ENCODE results near the gene FARS2. TPM values are rescaled to one million over a fixed set of nuclear protein-coding genes. Genes with fewer than 3 reads are reported as not detected.

Gene FARS2
- total RNA-seq, 1 donor from 2014 or later: 19.9 TPM

- no peak for DNase-seq (ENCODE audit: low spot score in 2 of 2, unreplicated experiment in 2 of 2)
- Mint-ChIP-seq H3K4me1 (no peaks in the 10 kb centered on the region), H3K9me3 (peaks cover 18% of the 10 kb centered on the region), H3K27me3 (ENCODE audit: low read depth) (no peaks in the 10 kb centered on the region), H3K4me3 (no peak overlapping the region), H3K36me3 (peaks cover 19% of the 10 kb centered on the region), H3K27ac (no peak overlapping the region)
- no peak for TF ChIP-seq CTCF (IDR thresholded peaks at IDR 0.05; ENCODE audit: unreplicated experiment)
Measured at GRCh38 chr6:5771759-5772390, 510.6 kb downstream of the FARS2 start.

GRCh38 chr6:5772408-5773120 is 511.3 kb downstream of the FARS2 start:
- Mint-ChIP-seq H3K27me3 (ENCODE audit: low read depth) (no peaks in the 10 kb centered on the region), H3K4me1 (no peaks in the 10 kb centered on the region), H3K27ac (no peak overlapping the region), H3K9me3 (peaks cover 15% of the 10 kb centered on the region), H3K36me3 (peaks cover 16% of the 10 kb centered on the region), H3K4me3 (no peak overlapping the region)
- no peak for TF ChIP-seq CTCF (IDR thresholded peaks at IDR 0.05; ENCODE audit: unreplicated experiment)
- no peak for DNase-seq (ENCODE audit: low spot score in 2 of 2, unreplicated experiment in 2 of 2)

- no peak for TF ChIP-seq CTCF (IDR thresholded peaks at IDR 0.05; ENCODE audit: unreplicated experiment)
- no peak for DNase-seq (ENCODE audit: low spot score in 2 of 2, unreplicated experiment in 2 of 2)
- Mint-ChIP-seq H3K27me3 (ENCODE audit: low read depth) (peaks cover 4% of the 10 kb centered on the region), H3K4me3 (no peak overlapping the region), H3K9me3 (no peaks in the 10 kb centered on the region), H3K27ac (no peak overlapping the region), H3K4me1 (no peaks in the 10 kb centered on the region), H3K36me3 (peaks cover 7% of the 10 kb centered on the region)
Measured at GRCh38 chr6:5776104-5776503, 514.8 kb downstream of the FARS2 start.

GRCh38 chr6:5776706-5777390 is 515.5 kb downstream of the FARS2 start:
- H3K4me3 Mint-ChIP-seq: no peak overlapping the region
- no peaks in the 10 kb centered on the region for H3K9me3 Mint-ChIP-seq
- H3K27ac Mint-ChIP-seq: no peak overlapping the region
- TF ChIP-seq CTCF (IDR thresholded peaks at IDR 0.05; ENCODE audit: unreplicated experiment): no peak
- H3K4me1 Mint-ChIP-seq: no peaks in the 10 kb centered on the region
- DNase-seq (ENCODE audit: low spot score in 2 of 2, unreplicated experiment in 2 of 2): no peak
- peaks cover 7% of the 10 kb centered on the region for H3K27me3 Mint-ChIP-seq (ENCODE audit: low read depth)
- peaks cover 7% of the 10 kb centered on the region for H3K36me3 Mint-ChIP-seq

GRCh38 chr6:5778317-5778857 is 517.1 kb downstream of the FARS2 start:
- Mint-ChIP-seq H3K4me1 (no peaks in the 10 kb centered on the region), H3K27me3 (ENCODE audit: low read depth) (peaks cover 10% of the 10 kb centered on the region), H3K4me3 (no peak overlapping the region), H3K36me3 (peaks cover 7% of the 10 kb centered on the region), H3K27ac (no peak overlapping the region), H3K9me3 (no peaks in the 10 kb centered on the region)
- no peak for DNase-seq (ENCODE audit: low spot score in 2 of 2, unreplicated experiment in 2 of 2)
- TF ChIP-seq CTCF (IDR thresholded peaks at IDR 0.05; ENCODE audit: unreplicated experiment): no peak

All from mesothelial cell of epicardium (in vitro differentiated cells).